Kidney (tissue), 14 donors: ENCODE results near the gene FBXL19. TPM values are rescaled to one million over a fixed set of nuclear protein-coding genes. Genes with fewer than 3 reads are reported as not detected.

Experiments
- DNase-seq, 5 donors: peaks; one replicate each; pipeline ENCODE4 v3.0.0-alpha.2; 2013 to 2020
- FAIRE-seq: peaks from 2 replicates; lab custom pipeline; 2012; peaks lifted over from hg19 to GRCh38; lab: Jason Lieb, UNC
- H3K27ac ChIP-seq, 2 donors: one replicate each; pipeline ENCODE4 v1.7.0; 2013; ENCODE audit warnings: low read depth in 2 of 2, low read length in 2 of 2, inconsistent platforms in 1 of 2
- H3K27me3 ChIP-seq: one replicate; pipeline ENCODE4 v1.7.1; 2013; ENCODE audit warnings: low read length, inconsistent platforms; ENCODE audit not compliant: control insufficient read depth, insufficient read depth
- H3K36me3 ChIP-seq, 3 donors: one replicate each; pipeline versions ENCODE4 v1.7.0 to v1.7.1; 2013; ENCODE audit warnings: low read length in 3 of 3, control low read depth in 1 of 3, inconsistent platforms in 1 of 3; ENCODE audit not compliant: insufficient read depth in 3 of 3, control insufficient read depth in 2 of 3
- H3K4me1 ChIP-seq, 3 donors: one replicate each; pipeline versions ENCODE4 v1.7.0 to v1.7.1; 2013; ENCODE audit warnings: low read length in 3 of 3, inconsistent platforms in 1 of 3, low read depth in 1 of 3; ENCODE audit not compliant: control insufficient read depth in 2 of 3, insufficient read depth in 2 of 3
- H3K4me3 ChIP-seq, 3 donors: one replicate each; pipeline versions ENCODE4 v1.7.0 to v1.8.1; 2013; ENCODE audit warnings: low read length in 3 of 3, control low read depth in 1 of 3, inconsistent platforms in 1 of 3
- H3K9ac ChIP-seq, 3 donors: one replicate each; pipeline versions ENCODE4 v1.7.0 to v1.7.1; 2013; ENCODE audit warnings: low read length in 3 of 3, control low read depth in 1 of 3, inconsistent platforms in 1 of 3
- H3K9me3 ChIP-seq, 3 donors: one replicate each; pipeline versions ENCODE4 v1.7.0 to v1.7.1; 2013; ENCODE audit warnings: low read length in 3 of 3, control low read depth in 1 of 3, inconsistent platforms in 1 of 3; ENCODE audit not compliant: control insufficient read depth in 2 of 3, insufficient read depth in 1 of 3
- CTCF ChIP-seq: IDR thresholded peaks from 3 replicates; pipeline ENCODE4 v1.5.1; 2012; ENCODE audit warnings: mild to moderate bottlenecking, moderate library complexity, borderline replicate concordance; ENCODE audit not compliant: insufficient read depth; ENCODE audit errors: extremely low read depth
- intact Hi-C: fragments of 100-400 bp; cut with DNase I; formaldehyde crosslinking; loops from one replicate; pipeline ENCODE4 v1.11.1; 2022
- polyA plus RNA-seq: library from polyadenylated mRNA; stranded (reverse); fragments of 350-450 nt; fragmentation: Illumina TruSeq; extraction: RNeasy Lipid Tissue Mini Kit (QIAGEN cat#74804); gene quantifications from one replicate; pipeline ENCODE4 v1.2.3, GENCODE V29; 2014; ENCODE audit warnings: low read depth, low replicate concordance; ENCODE audit not compliant: insufficient read depth
- total RNA-seq: library from RNA; stranded (reverse); fragmentation: NEBNext Ultra II Directional; extraction: Animal tissue kit (Norgen Biotek cat#: 25700); gene quantifications from one replicate; pipeline ENCODE4 v1.2.1, GENCODE V29; 2021
- donor health status: control.
- donor health status: control.
- donor health status: control.
- donor health status: control.
- donor health status: control.
- donor health status: DM: yes; HTN: yes; CAD: no.
- donor health status: Normal renal cell carcinoma (clear cell type).

FBXL19 gene
- total and polyA plus RNA-seq, 2 donors from 2014 or later, result 7.4 to 18.9 TPM

- no peak for DNase-seq
- intact Hi-C loops, result loop anchor here (10.0 kb wide), 1 partner anchor 464 kb away; the partner anchor contains the start of gene ZNF843
- H3K36me3 ChIP-seq, result peaks cover 0 to 25% (median 13%) of the 10 kb centered on the region in 3 donors
- no peak for FAIRE-seq
- no peak for TF ChIP-seq CTCF
- H3K4me3 ChIP-seq, result no peak overlapping the region
- H3K27ac ChIP-seq, result no peak overlapping the region
- H3K9ac ChIP-seq, result no peak overlapping the region
- peaks cover 0 to 8% (median 5%) of the 10 kb centered on the region in 3 donors for H3K4me1 ChIP-seq
- H3K9me3 ChIP-seq, result no peaks in the 10 kb centered on the region
- no peaks in the 10 kb centered on the region for H3K27me3 ChIP-seq
Measured at GRCh38 chr16:30980959-30981358, 57.6 kb downstream of the FBXL19 start.

- intact Hi-C loops, result loop anchor here (10.0 kb wide), 1 partner anchor 462 kb away; the partner anchor contains the start of gene ZNF843
- no peak overlapping the region for H3K4me3 ChIP-seq
- H3K27me3 ChIP-seq, result no peaks in the 10 kb centered on the region
- TF ChIP-seq CTCF, result no peak
- DNase-seq, result no peak
- FAIRE-seq, result no peak
- H3K9me3 ChIP-seq, result no peaks in the 10 kb centered on the region
- H3K27ac ChIP-seq, result no peak overlapping the region
- H3K4me1 ChIP-seq, result peaks cover 0 to 9% (median 5%) of the 10 kb centered on the region in 3 donors
- peaks cover 0 to 16% (median 4%) of the 10 kb centered on the region in 3 donors for H3K36me3 ChIP-seq
- H3K9ac ChIP-seq, result no peak overlapping the region
Measured at GRCh38 chr16:30982548-30983288, 59.3 kb downstream of the FBXL19 start.

GRCh38 chr16:30983289-30983889 is 60.0 kb downstream of the FBXL19 start:
- Histone ChIP-seq H3K36me3 (peaks cover 0 to 16% (median 4%) of the 10 kb centered on the region in 3 donors), H3K27me3 (no peaks in the 10 kb centered on the region), H3K4me3 (no peak overlapping the region), H3K4me1 (peaks cover 0 to 9% (median 5%) of the 10 kb centered on the region in 3 donors), H3K9ac (no peak overlapping the region), H3K27ac (no peak overlapping the region), H3K9me3 (no peaks in the 10 kb centered on the region)
- intact Hi-C loops, result loop anchor here (10.0 kb wide), 1 partner anchor 461 kb away; the partner anchor contains the start of gene ZNF843
- TF ChIP-seq CTCF, result no peak
- no peak for DNase-seq
- no peak for FAIRE-seq
